Measurements from ENCODE around the gene B3GNT9.

B3GNT9 gene

GRCh38 chr16:67167588-67167987 lies 16.8 kb upstream of the B3GNT9 start:
- DNase-seq (ENCODE audit: low read depth): no peak

DNA sequence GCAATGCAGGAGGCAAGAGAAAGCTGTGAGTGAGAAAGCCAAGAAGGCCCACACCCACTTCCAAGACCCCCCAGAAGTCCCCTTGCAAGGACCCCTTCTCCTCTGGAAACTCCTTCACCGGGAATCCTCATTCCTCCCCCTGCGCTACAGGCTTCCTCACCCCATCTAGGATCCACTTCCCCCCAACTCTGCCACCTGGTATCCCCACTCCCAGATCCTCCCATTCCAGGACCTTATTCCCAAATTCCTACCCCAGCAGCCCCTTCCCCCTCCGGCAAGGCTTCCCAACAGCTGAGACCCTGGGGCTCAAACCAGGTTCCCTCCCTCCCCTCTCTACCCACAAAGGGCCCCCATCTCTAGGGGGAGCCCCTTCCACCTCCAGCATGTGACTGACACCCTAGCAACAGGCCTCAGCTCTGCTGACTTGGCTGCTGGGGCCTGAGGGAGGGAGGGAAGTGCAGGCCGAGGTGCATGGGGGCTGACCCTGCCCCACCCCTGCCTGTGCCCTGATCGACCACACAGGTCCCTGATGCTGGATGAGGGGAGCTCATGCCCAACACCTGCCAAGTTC lies 15.9 kb upstream of the B3GNT9 start:
- no peak for DNase-seq (ENCODE audit: low read depth)

DNA sequence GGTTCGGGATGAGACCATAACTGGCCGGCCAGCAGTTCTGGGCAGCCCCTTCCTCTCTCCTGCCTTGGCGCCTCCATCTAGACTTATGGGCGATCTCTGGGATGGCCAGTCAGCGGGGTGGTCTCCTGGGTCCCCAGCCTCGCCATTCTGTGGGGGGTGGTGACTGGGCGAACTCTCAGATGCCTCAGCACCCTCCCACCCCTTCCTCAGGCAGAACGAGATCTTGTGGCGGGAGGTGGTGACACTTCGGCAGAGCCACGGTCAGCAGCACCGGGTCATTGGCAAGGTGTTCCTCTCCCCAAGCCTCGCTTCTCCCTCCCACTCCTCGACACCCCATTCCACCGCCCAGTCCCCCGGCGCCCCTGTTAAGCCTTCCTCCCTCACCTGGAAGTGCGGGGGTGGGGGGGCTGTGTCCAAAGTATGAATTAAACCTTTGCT lies 15.3 kb upstream of the B3GNT9 start:
- DNase-seq (ENCODE audit: low read depth): no peak

GRCh38 chr16:67165121-67166078 lies 14.6 kb upstream of the B3GNT9 start:
- DNase-seq (ENCODE audit: low read depth): no peak

GRCh38 chr16:67164599-67165061 lies 13.8 kb upstream of the B3GNT9 start, which contains the start of gene HSF4:
TSS of gene HSF4 (plus strand) at chr16:67164745. CDS start at chr16:67164812, 67 bp downstream.
- DNase-seq (ENCODE audit: low read depth): no peak

- DNase-seq (ENCODE audit: low read depth): no peak
Measured at GRCh38 chr16:67163999-67164558, 13.3 kb upstream of the B3GNT9 start.

DNA sequence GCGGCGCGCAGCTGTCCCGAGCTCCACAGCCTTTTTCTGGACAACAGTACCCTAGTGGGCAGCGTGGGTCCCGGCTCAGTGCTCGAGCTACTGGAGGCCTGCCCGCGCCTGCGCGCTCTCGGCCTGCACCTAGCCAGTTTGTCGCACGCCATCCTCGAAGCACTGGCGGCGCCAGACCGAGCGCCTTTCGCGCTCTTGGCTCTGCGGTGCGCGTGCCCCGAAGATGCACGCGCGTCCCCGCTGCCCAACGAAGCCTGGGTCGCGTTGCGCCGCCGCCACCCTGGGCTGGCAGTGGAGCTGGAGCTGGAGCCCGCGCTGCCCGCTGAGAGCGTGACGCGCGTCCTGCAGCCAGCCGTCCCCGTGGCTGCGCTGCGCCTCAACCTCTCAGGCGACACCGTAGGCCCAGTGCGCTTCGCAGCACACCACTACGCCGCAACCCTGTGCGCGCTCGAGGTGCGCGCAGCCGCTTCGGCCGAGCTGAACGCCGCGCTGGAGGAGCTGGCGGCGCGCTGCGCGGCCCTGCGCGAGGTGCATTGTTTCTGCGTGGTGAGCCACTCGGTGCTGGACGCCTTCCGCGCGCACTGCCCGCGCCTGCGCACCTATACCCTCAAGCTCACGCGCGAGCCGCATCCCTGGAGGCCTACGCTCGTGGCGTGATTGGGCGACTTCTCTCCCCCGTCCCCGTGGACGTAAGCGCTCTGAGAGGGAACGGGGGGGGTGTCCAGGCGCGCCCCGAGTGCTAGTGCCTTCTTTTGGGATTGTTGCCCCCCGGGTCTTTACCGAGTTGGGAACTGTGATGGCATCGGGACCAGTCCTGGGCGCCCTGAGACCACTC lies 12.6 kb upstream of the B3GNT9 start:
- DNase-seq (ENCODE audit: low read depth): no peak

DNA sequence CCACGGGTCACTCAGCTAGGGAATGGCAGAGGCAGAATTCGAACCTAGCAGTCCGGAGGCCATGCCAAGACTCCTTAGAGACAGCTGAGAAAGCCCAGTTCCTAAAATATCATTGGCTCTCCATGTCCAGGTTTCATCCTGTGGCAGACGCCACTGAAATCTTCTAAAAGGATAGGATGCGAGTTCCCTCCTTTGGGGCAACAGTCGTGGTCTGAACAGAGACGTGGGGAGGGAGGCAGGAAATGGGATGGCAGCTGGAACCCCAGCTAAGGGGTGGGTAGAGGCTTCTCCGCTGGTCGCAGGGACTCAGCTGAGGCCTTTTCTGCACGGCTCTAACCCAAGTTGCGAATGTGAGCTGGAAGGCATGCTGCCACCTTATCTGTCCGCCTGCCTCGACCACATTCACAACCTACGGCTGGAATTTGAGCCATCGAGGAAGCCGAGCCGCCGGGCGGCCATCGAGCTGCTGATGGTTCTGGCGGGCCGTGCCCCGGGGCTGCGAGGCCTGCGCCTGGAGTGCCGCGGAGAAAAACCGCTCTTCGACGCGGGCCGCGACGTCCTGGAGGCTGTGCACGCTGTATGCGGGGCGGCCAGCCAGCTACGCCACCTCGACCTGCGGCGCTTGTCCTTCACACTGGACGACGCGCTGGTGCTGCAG lies 11.8 kb upstream of the B3GNT9 start:
- DNase-seq (ENCODE audit: low read depth): no peak

GRCh38 chr16:67161595-67162058 lies 10.8 kb upstream of the B3GNT9 start:
- DNase-seq (ENCODE audit: low read depth): no peak

- no peak for DNase-seq (ENCODE audit: low read depth)
Measured at GRCh38 chr16:67158637-67159600, 8.1 kb upstream of the B3GNT9 start.

DNA sequence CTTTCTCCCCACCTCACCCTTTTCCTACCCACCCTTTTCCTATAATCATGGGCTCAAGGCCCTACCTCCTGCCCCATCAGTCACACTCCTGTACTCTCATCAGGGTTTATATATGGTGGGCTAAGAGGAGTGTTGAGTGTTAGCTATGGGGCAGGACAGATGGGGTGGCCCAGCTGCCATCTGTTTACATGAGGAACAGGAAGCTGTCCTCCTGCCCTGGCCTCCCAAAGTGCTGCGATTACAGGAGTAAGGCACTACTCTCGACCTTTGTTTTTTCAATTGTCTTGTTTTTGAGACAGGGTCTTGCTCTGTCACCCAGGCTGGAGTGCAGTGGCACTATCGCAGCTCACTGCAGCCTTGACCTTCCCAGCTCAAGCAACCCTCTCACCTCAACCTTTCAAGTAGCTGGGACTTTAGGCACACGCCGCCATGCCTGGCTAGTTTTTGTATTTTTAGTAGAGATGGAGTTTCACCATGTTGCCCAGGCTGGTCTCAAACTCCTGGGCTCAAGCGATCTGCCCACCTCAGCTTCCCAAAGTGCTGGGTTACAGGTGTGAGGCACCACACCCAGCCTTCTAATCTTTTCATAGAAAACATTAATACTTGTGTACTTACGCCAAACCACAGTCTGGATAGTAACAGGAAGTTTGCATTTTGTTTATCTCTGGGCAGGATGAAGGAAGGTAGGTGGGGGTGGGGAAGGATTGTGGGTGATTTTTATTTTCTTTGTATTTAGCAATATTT lies 7.3 kb upstream of the B3GNT9 start:
- DNase-seq (ENCODE audit: low read depth): no peak

DNA sequence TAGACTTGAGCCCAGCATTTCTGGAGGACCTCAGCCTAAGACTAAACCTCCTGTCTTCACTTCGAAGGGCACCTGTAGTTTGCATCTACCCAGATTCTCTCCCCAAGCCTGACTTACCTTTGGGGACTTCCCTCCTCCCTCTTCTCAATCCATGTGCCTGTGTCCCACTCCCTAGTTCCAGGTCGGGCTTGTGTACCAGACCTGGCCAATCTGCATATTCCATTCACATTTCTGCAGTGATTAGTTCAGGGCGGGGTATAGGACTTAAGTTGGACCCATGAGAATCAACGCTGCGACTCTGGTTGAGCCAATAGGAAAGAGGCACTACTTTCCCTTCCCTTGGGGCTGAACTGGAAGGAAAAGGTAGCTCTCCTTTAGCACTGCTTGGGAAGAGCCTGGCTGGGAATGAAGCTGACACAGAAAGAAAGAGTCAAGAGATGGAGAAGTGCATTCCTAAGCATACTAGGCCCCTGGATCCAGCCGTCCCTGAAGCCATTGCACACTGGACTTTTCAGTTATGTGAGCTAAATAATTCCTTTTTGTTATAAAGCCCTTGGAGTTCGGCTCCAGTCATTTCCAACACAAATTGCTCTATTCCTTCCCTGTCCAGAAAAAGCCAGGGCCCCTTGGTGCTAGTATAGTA lies 6.4 kb upstream of the B3GNT9 start:
- DNase-seq (ENCODE audit: low read depth): no peak

DNA sequence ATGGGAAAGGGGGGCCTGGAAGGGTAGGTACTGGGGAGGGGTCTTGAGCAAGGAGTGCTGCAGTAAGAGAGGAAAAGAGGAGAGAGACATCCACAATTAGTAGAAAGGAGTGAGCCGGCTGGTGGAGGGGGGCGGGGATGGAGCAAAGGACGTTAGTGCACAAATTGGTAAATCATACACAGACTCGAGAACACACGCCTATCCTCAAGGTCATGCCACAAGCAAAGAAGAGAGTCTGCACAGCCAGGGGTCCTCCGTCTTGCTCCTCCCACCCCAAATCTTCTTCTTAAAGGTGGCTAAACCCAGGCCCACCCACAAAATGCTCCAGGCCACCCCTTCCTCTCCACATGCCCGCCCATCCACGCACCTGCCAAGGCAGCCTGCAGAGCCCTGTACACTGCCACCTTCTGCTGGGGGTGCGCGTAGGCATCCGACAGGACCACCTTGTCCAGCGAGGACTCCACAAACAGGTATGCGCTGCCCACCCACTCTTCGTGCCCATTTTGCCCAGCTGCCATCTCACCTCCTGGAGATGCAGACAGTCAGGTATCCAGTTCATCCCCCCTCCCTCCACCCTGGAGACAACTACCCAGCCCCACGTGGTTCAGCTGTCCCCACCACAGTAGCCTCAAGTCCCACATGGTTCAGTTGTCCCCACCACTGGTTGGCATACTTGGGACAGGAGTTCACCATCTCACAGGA lies 5.5 kb upstream of the B3GNT9 start:
- no peak for DNase-seq (ENCODE audit: low read depth)

DNA sequence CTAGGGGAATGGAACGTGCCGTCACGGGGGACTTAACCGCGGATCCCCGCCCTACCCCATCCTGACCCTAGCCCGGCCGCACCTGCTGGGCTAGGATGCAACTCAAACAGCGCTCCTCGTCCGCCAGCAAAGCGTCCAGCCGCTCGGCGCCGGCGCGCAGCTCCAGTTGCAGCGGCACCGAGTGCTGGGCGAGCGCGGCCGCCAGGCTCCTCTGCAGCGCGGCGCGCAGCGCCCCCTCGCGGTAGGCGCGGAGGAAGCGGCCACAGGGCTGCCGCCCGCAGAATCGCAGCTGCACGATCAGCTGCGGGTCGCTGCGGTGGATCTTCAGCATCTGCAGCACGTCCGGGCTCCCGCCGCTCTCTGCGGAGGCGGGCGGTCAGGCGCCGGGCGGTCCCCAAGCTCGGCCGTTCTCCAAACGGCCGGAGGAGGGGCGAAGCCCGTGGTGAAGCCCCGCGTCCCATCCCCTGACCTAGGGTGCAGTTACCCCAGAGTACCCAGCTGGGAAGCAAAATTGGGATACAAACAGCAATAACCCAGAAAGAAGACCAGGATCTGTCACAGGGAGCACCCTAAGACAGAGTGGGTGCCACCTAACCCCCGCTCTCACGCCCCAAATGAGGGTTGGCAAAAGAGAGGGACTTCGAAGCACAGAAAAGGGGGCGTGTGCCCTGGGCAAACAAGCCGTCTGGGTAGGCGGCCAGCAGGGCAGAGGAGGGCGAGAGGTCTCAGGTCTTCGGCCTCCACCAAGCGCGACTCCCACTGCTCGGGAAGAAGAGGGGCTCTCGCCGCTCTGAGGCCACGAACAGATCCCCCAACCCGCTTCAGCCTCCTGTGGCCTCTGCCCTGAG lies 4.7 kb upstream of the B3GNT9 start:
- DNase-seq (ENCODE audit: low read depth): no peak

GRCh38 chr16:67154578-67155294 lies 3.9 kb upstream of the B3GNT9 start:
- DNase-seq (ENCODE audit: low read depth): no peak

GRCh38 chr16:67151431-67152097 lies 766 bp upstream of the B3GNT9 start:
- DNase-seq (ENCODE audit: low read depth): no peak

Data from non-pigmented ciliary epithelial cell (primary cell).